NCI-H128 (cell line): ENCODE results near the gene DCTN5.

ENCODE experiments used
- DNase-seq: peaks from one replicate; lab custom pipeline; 2025; ENCODE audit not compliant: unreplicated experiment; lab: John Stamatoyannopoulos, UW

Gene DCTN5

DNA sequence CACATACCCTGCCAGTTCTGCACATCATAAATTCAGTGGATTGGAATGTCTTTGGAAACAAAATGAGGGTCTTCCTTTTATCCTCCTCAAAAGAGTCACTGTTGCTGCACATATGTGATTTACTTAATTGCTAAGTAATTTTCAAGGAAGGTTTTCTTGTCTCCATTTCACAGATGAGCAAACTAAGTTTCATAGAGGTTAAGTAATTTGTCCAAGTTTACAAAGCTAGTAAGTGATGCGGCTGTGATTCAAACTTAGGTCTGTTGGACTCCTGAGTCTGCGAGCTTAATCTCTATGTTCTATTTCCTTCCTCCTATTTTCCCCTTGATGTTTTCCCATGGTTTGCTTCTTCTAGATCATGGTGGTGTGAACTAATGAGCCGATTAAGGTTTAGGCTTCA lies 85.4 kb downstream of the DCTN5 start:
- DNase-seq: no peak
